Ascending aorta (tissue), 2 donors: ENCODE measurements around the gene NRXN3. TPM values are rescaled to one million over a fixed set of nuclear protein-coding genes. Genes with fewer than 3 reads are reported as not detected.

Source experiments
- DNase-seq, 2 donors: peaks; one replicate each; pipeline ENCODE4 v3.0.0-alpha.2; 2019; ENCODE audit warnings: low spot score in 2 of 2
- H3K27ac ChIP-seq, 2 donors: fragments of 200-600 bp; sonication (generic); one replicate each; pipeline ENCODE4 v1.5.1; 2016 to 2017; ENCODE audit warnings: mild to moderate bottlenecking in 1 of 2
- H3K27me3 ChIP-seq: fragments of 200-600 bp; sonication (generic); one replicate; pipeline ENCODE4 v1.5.1; 2017
- H3K36me3 ChIP-seq, 2 donors: fragments of 200-600 bp; sonication (generic); one replicate each; pipeline ENCODE4 v1.5.1; 2016
- H3K4me1 ChIP-seq, 2 donors: fragments of 200-600 bp; sonication (generic); one replicate each; pipeline ENCODE4 v1.5.1; 2016 to 2017; ENCODE audit warnings: mild to moderate bottlenecking in 1 of 2
- H3K4me3 ChIP-seq, 2 donors: fragments of 200-600 bp; sonication (generic); one replicate each; pipeline ENCODE4 v1.5.1; 2016 to 2017; ENCODE audit warnings: mild to moderate bottlenecking in 1 of 2
- H3K9me3 ChIP-seq, 2 donors: fragments of 200-600 bp; sonication (generic); one replicate each; pipeline ENCODE4 v1.5.1; 2016
- intact Hi-C: fragments of 100-400 bp; cut with DNase I; formaldehyde crosslinking; loops from one replicate; pipeline ENCODE4 v1.15.1; 2023
- total RNA-seq: library from RNA; depleted of rRNA; stranded (reverse); fragments of >200 nt; gene quantifications from one replicate; pipeline ENCODE4 v1.1.0, GENCODE V29; 2016
- TF ChIP-seq, protein P1 (sequence below), 3 experiments: fragments of 200-600 bp in 2 of 3; fragments of 450-650 bp in 1 of 3; sonication (generic) in 2 of 3; IDR thresholded peaks; one replicate each; pipeline ENCODE4 v1.5.1; 2016 to 2019; ENCODE audit warnings: antibody characterized with exemption in 3 of 3, mild to moderate bottlenecking in 1 of 3, moderate library complexity in 1 of 3

The NRXN3 gene
- total RNA-seq, 1 donor from 2014 or later = 21.0 TPM

DNA sequence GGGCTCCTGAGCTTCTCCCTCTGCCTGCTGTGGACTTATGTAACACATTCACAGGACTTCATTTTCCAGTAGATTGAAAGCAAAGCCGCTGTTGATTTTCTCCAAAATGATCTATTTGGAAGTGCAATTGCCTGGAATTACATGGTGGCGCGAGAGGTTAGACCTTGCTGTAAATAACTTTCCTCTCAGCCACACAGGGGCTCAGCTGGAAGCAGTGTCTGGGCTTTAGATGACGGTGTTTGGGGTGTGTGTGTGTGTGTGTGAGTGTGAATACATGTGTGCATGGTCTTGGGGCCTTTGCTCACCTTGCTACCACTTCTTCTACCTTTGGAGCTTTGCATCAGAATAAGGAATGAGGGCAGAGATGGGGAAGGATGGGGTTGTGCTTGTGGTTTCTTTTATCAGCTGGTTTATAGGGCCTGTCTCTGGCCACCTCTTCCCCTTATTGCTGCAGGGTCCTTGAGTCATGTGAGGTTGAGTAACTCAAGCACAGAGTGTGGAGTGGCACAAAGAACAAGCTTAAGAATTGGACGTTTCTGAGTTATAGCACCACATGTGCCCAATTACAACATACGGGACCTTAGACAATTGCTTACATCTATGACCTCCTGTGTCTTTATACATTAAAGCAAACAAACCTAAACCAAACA, 280.6 kb downstream of the NRXN3 start:
- Histone ChIP-seq H3K9me3 (no peaks in the 10 kb centered on the region), H3K4me3 (no peak overlapping the region), H3K27me3 (no peaks in the 10 kb centered on the region), H3K27ac (no peak overlapping the region), H3K4me1 (no peaks in the 10 kb centered on the region), H3K36me3 (no peaks in the 10 kb centered on the region)
- no peak for DNase-seq
- intact Hi-C loops = no loop called here
- TF ChIP-seq, protein P1, sequence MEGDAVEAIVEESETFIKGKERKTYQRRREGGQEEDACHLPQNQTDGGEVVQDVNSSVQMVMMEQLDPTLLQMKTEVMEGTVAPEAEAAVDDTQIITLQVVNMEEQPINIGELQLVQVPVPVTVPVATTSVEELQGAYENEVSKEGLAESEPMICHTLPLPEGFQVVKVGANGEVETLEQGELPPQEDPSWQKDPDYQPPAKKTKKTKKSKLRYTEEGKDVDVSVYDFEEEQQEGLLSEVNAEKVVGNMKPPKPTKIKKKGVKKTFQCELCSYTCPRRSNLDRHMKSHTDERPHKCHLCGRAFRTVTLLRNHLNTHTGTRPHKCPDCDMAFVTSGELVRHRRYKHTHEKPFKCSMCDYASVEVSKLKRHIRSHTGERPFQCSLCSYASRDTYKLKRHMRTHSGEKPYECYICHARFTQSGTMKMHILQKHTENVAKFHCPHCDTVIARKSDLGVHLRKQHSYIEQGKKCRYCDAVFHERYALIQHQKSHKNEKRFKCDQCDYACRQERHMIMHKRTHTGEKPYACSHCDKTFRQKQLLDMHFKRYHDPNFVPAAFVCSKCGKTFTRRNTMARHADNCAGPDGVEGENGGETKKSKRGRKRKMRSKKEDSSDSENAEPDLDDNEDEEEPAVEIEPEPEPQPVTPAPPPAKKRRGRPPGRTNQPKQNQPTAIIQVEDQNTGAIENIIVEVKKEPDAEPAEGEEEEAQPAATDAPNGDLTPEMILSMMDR (IDR thresholded peaks at IDR 0.05) = no peak

DNA sequence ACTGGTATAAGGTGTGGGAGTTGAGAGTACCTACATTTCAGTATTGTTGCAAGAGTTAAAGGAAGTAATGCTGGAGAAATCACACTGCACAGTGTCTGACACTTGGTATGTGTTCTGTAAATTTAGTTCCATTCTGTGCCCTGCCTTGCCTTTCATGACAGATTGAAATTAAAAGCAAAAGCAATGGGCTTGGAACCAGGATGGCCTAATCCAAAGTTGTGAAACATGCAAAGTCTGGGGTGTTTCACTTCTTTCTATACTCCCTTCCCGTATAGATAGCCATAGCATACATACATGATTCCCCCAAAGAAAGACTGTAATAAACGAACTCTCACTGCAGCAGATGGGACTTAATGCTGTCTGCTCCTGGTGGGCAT, 281.1 kb downstream of the NRXN3 start:
- H3K4me3 ChIP-seq = no peak overlapping the region
- H3K27ac ChIP-seq = no peak overlapping the region
- TF ChIP-seq, protein P1 (IDR thresholded peaks at IDR 0.05) = no peak
- DNase-seq = no peak
- no peaks in the 10 kb centered on the region for H3K4me1 ChIP-seq
- intact Hi-C loops = no loop called here
- no peaks in the 10 kb centered on the region for H3K27me3 ChIP-seq
- H3K36me3 ChIP-seq = no peaks in the 10 kb centered on the region
- no peaks in the 10 kb centered on the region for H3K9me3 ChIP-seq

DNA sequence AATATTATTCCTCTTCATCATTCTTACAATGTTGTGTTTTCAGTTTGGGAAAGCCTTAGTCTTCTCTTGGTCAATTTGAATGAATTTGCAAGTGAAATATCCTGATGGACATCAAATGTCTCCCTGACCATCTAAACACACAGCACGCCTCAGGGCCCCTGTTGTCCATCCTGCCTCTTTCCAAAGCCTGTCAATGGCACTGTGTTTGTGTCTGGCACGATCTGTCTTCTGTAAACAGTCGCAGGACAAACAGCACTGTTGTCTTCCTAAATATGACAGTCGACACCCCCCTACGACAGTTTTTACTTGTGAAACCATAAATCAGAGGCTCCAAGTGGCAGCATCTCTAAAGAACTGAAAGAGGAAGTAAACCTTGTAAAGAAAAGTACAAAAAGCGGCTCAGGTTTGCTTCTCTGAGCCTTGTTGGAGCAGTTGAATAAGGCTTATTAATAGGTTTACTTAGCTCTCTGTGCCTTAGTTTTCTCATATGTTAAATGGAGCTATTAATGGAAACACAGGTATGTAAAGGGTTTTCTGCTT, 285.8 kb downstream of the NRXN3 start:
- H3K36me3 ChIP-seq = no peaks in the 10 kb centered on the region
- H3K4me3 ChIP-seq = no peak overlapping the region
- H3K9me3 ChIP-seq = no peaks in the 10 kb centered on the region
- TF ChIP-seq, protein P1 (IDR thresholded peaks at IDR 0.05) = no peak
- intact Hi-C loops = no loop called here
- no peaks in the 10 kb centered on the region for H3K4me1 ChIP-seq
- no peaks in the 10 kb centered on the region for H3K27me3 ChIP-seq
- no peak for DNase-seq
- H3K27ac ChIP-seq = no peak overlapping the region

DNA sequence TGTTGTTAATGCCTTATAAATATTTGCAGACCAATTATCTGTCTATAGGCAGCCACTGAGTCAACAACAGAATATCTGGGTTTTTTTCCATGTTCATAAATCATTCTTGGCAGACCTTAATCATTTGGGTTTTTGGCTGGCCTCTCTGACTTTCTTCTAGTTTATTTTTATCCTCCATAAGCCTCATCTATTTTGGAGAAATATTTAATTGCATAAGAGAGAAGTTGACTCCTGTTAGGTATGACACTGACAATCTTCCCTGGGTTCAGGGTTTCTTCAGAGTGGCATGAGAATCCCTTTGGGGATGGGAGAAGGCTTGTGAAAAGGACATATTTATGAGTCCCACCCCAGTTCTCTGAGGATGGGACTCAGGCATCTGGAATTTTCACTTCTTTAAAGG, 299.8 kb downstream of the NRXN3 start:
- TF ChIP-seq, protein P1 (IDR thresholded peaks at IDR 0.05) = no peak
- no peak overlapping the region for H3K27ac ChIP-seq
- H3K4me1 ChIP-seq = no peaks in the 10 kb centered on the region
- H3K27me3 ChIP-seq = no peaks in the 10 kb centered on the region
- no peak overlapping the region for H3K4me3 ChIP-seq
- H3K9me3 ChIP-seq = no peaks in the 10 kb centered on the region
- no peak for DNase-seq
- intact Hi-C loops = no loop called here
- no peaks in the 10 kb centered on the region for H3K36me3 ChIP-seq

DNA sequence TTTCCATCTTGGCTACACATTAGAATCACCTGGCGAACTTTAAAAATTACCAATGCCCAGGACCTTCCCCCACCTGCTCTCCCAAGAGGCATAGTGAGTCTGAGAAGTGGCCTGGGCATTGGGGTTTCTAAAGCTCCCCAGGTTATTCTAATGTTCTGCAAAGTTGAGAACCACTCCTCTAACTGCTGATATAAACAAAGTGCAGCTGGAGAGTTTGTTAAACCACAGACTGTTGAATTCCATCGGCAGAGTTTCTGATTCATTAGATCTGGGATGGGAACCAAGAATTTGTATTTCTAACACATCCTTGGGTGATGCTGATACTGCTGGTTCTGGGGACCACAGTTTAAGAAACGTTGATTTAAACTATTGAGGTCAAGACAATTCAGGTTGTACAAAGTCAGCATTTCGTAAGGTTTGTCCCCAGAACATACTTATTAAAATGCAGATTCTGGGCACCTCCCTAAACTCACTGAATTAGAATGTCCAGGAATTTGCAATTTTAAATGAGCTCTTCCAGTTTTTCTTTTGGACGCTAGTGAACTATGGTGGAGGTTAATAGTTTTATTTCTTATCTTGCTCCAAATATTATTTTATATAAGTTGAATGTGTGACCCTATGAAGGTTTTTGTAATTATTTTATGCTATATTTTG, 309.1 kb downstream of the NRXN3 start:
- H3K4me1 ChIP-seq = no peaks in the 10 kb centered on the region
- H3K27ac ChIP-seq = no peak overlapping the region
- H3K9me3 ChIP-seq = no peaks in the 10 kb centered on the region
- H3K4me3 ChIP-seq = no peak overlapping the region
- intact Hi-C loops = no loop called here
- H3K36me3 ChIP-seq = no peaks in the 10 kb centered on the region
- H3K27me3 ChIP-seq = no peaks in the 10 kb centered on the region
- TF ChIP-seq, protein P1 (IDR thresholded peaks at IDR 0.05) = no peak
- no peak for DNase-seq
